ENCODE results near the gene KANSL3.
A peak's percentile ranks its signal among the peaks of the same experiment; 100 is the strongest.
"Not testable (repeated sequence)": the region's sequence is repeated elsewhere in the genome, so short reads cannot be mapped to it uniquely, and the experiment has no call there.

The KANSL3 gene

DNA sequence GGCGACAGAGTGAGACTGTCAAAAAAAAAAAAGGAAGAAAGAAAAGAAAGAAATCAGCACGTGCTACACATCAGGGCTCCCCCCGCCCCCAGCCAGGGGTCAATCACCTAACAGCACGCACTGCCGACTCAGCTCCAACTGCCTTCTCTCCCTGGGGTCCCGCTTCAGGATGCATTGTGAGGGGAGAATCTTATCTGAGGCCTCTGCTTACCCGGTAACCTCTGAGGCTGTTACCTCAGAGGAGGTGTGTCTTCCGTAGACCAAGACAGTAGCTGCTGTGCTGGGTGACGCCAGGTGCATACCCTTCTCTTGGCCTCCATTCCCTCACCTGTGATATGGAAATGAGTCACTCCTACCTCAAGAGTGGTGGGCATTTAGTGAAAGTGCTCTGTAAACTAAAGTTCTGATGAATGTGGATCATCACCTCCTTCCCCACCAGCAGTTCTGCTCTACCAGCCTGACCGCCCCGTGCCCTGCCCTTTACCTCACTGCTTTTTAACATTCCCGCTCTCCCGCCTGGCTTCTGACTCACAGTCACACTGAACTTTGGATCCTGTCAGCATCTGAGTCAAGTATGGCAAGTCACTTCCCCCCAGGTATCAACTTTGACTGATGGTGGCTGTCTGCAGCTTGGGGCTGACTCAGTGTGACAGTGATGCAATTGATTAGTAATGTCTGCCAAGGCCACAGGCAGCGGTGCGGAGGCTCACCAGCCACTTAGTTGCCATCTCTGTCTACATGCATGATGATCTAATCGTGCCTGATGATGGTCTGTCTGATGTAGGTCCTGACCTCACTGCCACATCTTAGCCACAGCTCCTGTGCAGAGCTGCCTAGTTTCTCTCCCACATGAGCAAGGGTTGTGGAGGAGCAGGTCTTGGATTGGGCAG lies 81.4 kb downstream of the KANSL3 start:
- peak; percentile 79 for DNase-seq

DNA sequence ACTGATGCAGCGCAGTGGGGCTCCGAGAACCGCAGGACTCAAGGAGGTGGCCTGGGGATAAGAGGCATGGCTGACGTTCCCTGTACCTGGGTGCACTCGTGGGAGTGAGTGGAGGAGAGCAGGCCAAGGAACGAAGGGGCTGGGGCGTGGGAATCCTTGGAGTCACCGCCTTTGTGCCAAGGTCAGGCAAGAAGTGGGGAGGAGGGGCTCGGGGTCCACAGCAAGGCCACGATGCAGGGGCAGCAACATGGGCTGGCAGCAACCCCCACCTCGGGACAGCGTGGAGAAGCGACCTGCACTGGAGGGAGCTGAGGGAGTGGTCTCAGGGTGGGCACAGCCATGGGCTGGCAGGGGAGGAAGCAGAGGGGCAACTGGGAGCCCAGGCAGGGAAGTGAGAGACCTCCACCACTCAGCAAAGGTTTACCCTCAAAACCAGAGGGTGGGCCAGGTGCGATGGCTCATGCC lies 82.9 kb downstream of the KANSL3 start:
- no peak for DNase-seq

DNA sequence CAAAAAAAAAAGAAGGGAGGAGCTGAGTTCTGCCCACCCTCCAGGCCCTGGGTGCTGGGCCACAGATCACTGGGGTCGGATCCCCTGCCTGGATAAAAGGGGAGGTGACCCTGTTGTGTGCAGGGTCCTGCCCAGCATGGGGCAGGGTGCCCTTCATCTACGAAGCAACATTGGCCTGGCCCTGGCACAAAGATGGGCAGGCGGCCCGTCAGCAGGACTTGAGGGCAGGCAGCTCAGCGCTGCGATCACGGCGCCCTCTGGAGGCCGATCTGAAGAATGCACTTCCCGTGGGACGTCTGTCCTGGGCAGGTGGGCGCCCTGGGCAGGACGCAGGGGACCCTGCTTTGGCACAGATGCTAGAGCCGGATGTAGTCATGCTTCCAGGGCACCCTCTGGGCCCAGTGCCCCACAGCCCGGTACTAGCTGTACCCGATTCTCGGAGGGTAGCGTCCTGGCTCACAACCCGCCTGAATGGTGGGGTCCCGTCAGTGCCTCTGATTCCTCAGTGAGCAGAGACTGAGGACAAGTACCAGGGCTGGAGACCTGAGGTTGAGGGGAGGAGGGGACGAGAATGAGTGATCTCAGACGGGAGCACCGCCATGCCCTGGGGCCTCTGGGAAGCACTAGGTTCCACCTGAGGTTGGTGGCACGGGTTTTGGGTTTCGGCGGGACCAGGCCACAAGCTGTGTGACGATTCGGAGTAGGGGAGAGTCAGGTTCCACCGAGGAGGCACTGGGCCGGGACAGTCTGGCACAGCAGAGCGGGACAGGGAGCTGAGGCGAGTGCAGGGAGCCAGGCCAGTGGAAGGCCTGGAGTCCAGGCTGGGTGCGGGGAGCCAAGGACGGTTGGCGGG lies 83.6 kb downstream of the KANSL3 start:
- peak; percentile 62 for DNase-seq

DNA sequence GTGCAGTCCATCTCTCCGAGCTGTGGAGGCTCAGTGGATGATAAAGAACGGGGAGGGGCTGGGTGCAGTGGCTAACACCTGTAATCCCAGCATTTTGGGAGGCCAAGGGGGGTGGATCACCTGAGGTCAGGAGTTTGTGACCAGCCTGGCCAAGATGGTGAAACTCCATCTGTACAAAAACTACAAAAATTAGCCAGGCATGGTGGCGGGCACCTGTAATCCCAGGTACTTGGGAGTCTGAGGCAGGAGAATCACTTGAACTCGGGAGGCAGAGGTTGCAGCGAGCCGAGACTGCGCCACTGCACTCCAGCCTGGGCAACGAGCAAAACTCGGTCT lies 84.2 kb downstream of the KANSL3 start:
- DNase-seq, result not testable (repeated sequence)

DNA sequence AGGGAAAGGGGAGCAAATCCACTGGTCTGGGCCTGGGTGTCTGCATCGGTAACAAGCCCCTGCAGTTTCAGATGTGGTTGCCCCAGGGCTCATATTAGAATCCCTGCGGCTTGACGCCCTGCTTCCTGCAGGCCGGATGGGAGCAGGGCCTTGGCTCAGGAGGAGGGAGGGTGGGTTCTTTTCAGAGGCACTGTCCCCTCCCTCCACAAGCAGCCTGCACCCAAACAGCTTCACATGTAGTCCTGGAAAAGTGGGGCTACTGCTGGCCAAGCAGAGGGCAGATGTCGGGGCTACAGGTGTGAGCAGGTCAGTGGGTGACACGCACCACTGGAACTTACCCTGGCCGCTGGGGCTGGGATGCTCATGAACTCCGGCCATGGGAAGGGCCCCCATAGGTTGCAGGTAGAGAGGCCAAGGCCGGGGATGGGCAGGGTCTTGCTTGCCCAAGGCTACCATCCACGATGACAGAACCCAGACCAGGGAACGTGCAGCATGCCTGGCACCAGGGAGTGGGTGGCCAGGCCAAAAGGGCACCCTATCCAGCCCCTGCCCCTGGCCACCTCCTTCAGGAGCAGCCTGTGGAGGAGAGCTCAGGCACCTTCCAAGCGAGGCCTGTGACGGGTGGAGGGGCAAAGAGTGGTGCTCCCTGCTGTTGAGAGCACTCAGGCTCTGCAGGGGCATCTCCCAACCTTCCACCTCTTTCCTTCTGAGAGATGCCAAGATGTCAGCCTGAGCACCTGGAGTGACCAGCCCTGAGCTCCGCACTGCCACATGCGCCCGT lies 84.7 kb downstream of the KANSL3 start:
- no peak for DNase-seq

DNA sequence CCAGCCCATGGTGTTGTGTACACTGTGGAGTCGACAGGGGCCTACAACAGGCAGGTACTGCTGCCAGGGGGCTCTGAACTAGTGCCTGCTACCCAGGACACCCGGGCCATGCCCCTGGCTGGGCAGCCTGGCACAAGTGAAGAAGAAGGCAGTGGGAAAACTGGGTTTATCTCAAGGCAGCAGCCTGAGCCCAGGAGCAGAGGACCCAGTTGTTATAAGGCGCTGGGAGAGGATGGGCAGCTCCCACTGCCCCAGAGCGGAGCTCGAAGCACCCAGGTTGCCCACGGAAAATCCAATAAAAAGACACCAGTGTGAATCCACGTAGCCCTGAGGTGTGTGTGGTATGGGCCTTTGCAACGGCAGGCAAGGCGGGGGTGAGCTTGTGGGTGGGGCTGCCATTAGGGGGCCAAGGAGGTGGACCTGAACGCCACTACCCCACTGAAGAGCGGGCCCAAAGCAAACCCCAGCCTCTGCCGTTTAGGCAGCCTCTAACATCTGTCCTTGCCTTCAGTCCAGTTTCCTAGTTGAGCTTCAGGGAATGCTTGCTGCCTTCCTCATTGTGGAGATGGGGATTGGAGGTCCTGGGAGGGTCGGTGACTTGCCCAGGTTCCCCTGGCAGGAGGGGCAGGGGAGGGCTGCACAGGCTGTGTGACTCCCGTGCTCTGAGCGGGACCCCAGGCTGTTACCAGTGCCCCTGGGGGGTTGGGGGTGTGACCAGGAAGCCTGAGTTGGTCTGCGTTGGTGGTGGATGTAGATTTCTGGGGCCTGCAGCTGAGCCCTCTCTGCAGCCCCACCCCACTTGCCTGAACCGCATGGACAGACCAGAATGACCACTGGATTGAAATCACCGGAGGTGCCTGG lies 85.6 kb downstream of the KANSL3 start:
- DNase-seq, result no peak

DNA sequence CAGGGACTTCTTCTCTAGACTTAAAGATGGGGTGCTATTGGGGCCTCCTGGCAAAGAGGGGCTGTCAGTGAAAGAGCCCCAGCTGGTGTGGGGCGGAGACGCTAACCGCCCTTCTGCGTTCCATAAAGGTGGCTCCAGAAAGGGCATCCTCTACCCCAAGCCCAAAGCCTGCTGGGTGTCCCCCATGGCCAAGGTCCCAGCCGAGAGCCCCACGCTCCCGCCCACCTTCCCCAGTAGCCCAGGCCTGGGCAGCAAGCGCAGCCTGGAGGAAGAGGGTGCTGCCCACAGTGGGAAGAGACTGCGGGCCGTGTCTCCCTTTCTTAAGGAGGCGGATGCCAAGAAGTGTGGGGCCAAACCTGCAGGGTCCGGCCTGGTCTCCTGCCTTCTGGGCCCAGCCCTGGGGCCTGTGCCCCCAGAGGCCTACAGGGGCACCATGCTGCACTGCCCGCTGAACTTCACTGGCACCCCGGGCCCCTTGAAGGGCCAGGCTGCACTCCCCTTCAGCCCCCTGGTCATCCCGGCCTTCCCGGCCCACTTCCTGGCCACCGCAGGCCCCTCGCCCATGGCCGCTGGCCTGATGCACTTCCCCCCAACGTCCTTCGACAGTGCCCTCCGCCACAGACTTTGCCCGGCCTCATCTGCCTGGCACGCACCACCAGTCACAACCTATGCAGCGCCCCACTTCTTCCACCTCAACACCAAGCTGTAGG lies 86.4 kb downstream of the KANSL3 start:
- DNase-seq, result no peak

DNA sequence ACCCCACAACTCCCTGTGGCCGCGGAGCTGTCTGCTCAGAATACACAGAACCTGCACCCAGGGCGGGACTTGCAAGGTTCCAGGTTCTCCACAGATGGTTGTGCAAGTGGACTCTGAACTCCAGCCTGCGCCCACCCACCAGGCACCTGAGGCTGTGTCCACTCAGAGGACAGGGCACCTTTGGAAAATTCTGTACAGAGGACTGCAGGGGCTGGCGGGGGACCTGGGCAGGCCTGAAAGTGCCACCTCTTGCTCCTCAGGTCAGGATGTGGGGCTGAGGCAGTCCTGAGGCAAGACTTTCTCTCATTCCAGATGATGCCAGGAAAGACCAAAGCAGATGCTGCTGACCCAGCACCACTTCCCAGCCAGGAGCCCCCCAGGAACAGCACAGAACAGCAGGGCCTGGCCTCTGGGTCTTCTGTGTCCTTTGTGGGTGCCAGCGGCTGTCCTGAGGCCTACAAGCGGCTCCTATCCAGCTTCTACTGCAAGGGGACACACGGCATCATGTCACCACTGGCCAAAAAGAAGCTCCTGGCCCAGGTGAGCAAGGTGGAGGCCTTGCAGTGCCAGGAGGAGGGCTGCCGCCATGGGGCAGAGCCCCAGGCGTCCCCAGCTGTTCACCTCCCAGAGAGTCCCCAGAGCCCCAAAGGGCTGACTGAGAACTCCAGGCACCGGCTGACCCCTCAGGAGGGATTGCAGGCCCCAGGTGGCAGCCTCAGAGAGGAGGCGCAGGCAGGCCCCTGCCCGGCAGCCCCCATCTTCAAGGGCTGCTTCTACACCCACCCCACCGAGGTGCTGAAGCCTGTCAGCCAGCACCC lies 87.1 kb downstream of the KANSL3 start:
- no peak for DNase-seq

DNA sequence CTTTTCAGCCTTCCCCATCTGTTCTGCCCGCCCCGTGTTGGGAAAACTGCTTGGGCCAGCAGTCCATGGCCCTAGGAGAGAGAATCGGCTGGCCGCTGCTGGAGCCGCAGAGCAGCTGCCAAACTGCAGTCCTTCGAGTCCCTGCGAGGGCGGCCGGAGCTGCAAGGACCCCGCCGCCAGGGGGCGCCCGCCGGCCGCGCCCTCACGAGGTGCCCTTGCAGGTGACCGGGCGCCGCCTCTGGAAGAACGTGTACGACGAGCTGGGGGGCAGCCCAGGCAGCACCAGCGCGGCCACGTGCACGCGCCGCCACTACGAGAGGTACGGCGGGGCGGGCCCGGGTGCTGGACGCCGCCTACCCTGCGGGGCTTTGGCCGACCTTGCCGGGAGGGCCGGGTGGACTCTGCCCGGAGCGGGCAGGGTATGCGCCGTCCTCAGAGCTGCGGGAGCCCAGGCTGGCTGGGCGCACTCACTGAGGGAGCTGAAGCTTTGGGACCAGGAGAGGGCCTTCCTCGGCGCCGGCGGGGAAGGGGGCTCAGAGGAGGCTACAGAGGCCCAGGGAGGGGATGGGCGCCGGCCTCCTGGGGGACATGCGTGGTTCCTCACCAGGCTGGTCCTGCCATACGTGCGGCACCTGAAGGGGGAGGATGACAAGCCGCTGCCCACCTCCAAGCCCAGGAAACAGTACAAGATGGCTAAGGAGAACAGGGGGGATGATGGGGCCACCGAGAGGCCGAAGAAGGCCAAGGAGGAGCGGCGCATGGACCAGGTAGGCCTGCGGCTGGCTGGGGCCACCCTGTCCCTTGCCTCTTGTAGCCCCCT lies 87.9 kb downstream of the KANSL3 start:
- DNase-seq, result no peak

DNA sequence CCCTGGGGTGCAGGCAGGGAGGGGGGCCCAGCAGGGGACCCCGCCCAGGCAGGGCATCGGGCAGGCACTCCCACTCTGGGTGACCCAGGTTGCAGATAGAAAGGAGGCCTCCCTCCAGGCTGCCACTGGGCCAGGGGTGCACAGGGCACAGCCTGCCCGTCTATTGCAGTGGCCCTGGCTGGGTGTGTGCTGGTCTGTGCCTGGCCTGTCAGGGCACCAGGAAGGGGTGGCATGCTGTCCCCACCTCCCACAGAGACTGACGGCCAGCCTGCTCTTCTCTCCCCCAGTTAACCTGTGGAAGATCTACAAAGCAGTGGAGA lies 88.7 kb downstream of the KANSL3 start:
- no peak for DNase-seq

DNA sequence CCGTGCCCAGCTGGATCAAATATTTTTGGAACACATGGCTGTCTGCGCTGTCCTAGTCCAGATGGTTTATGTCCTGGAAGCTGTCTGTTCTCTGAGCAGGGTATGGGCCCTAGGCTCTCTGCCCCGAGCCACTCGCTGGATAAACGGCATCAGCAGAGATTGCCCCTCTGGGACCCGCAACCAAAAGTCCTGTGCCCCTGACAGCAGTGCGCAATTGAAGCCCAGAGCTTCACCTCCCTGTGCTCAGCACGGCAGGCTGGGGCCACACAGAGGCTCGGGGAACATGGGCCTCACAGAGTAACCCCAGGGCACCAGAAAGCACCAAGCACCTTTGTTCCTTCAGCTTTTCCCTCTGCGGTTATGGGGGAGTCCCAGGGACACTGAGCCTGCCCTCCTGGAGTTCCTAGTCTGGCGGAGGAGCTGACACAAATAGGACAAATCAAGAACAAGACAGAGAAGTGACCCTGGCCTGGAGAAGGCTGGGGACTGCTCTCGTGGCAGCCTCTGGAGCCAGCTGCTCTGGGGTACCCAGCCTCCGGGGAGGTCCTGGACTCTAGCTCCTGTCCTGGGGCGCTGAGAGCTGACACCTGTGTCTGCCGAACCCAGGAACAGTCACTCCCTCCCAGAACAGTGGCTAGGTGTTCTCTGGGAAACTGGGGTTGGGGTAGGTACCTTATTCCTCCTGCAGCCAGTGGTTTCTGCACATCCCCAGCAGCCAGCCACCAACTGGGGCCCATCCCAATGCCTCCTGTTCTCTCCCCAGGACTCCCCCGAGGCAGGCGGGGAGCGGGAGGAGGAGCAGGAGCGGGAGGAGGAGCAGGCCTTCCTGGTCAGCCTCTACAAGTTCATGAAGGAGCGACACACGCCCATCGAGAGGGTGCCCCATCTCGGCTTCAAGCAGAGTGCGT lies 89.3 kb downstream of the KANSL3 start:
- no peak for DNase-seq

DNA sequence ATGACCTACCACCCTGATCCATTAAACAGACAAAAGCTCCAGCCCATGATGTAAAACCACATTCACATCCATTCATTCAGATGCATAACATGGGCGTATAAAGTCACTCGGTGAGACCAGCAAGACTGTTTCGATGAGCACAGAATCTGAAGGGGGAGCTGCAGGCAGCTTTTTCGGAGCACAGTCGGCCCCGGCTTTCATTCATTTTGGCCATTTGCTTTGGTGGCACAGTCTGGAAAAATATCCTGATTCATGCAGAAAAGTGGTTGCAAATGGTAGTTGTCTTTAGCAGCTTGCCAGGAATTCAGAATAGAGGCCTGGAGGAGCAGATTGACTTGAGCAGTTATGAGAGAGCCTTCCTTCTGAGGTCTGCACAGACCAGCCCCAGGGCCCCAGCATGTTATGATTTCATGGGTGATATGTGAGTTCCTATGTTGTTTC lies 90.4 kb downstream of the KANSL3 start:
- no peak for DNase-seq

DNA sequence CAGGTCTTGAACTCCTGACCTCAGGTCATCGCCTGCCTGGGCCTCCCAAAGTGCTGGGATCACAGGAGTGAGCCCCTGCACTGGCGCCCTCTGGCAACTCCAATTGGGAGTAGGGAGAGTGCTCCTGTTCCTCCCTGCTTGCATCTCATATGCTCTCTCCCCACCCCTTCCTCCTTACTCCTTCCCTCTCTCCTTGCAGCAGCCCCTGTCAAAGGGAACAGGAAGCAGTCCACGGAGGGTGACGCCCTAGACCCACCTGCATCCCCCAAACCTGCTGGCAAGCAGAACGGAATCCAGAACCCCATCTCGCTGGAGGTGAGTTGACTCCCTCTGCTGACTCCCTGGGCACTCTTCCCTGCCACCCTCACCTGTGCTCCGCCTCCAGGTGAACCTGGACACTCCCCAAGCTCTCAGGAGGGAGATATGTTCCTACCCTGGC lies 90.9 kb downstream of the KANSL3 start:
- DNase-seq, result no peak

DNA sequence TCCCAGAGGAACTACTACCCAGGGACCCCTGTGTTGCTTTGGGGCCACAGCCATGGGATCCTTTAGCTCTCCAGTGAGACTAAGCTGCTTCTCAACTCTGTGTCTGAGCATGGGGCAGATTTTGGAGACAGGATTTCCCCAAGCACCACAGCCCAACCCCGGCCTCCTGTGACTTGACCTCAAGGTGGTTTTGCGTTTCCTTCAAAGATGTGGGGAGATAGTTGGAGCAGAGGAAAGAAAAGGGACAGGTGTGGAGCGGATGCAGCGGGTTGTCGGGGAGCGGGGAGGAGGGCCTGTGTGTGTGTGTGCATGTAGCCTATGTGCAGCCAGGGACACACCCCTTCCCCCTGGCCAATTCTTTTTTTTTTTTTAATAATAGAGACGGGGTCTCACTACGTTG lies 91.3 kb downstream of the KANSL3 start:
- DNase-seq, result peak; percentile 58

DNA sequence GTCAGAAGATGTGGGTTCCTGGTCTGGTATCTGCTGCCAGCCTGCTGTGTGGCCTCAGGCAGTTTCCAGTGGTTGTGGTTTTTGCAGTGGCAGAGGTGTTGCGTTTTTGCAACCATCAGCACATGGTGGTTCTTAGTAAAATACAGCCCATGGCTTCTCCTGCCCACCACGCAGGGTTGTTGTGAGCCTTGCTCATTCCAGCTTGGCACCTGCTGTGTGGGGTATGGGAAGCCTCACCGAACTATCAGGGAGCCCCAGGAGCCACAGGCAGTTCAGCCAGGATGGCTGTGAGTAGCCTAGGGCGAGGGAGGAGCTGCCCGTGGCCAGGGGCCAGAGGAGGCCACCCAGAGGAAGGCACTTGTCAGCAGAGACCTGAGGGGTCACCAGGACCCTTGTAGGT lies 91.8 kb downstream of the KANSL3 start:
- DNase-seq, result peak; percentile 71

All from activated CD4-positive, alpha-beta T cell treated with anti-CD3 and anti-CD28 coated beads, Interleukin-2, amount 50 U/mL, for 16 hours (primary cell).